Stimulated activated CD4-positive, alpha-beta T cell treated with anti-CD3 and anti-CD28 coated beads, Interleukin-15, amount 100 ng/mL, for 24 hours (primary cell): ENCODE data around the gene EPAS1.
"Not testable (repeated sequence)": the region's sequence is repeated elsewhere in the genome, so short reads cannot be mapped to it uniquely, and the experiment has no call there.

ENCODE experiments used
- DNase-seq: peaks from one replicate; pipeline ENCODE4 v3.0.0-alpha.2; 2020

The EPAS1 gene

GRCh38 chr2:46386763-46387162, 89.6 kb downstream of the EPAS1 start:
- DNase-seq, result no peak

GRCh38 chr2:46387292-46387691, 90.1 kb downstream of the EPAS1 start:
- DNase-seq, result no peak

GRCh38 chr2:46387886-46388515, 90.8 kb downstream of the EPAS1 start:
- no peak for DNase-seq

- no peak for DNase-seq
Observed at GRCh38 chr2:46388881-46389280, 91.7 kb downstream of the EPAS1 start.

- no peak for DNase-seq
Observed at GRCh38 chr2:46389417-46389916, 92.3 kb downstream of the EPAS1 start.

GRCh38 chr2:46390036-46390435, 92.8 kb downstream of the EPAS1 start:
- no peak for DNase-seq

- DNase-seq, result no peak
Observed at GRCh38 chr2:46390901-46391395, 93.7 kb downstream of the EPAS1 start.

GRCh38 chr2:46392561-46393346, 95.5 kb downstream of the EPAS1 start:
- DNase-seq, result no peak

GRCh38 chr2:46393347-46393820, 96.2 kb downstream of the EPAS1 start:
- DNase-seq, result no peak

- no peak for DNase-seq
Observed at GRCh38 chr2:46393865-46394264, 96.7 kb downstream of the EPAS1 start.

GRCh38 chr2:46394649-46395510, 97.7 kb downstream of the EPAS1 start:
- peak; percentile 31 for DNase-seq

- DNase-seq, result not testable (repeated sequence)
Observed at GRCh38 chr2:46395730-46396129, 98.5 kb downstream of the EPAS1 start.

- DNase-seq, result no peak
Observed at GRCh38 chr2:46400016-46400415, 102.8 kb downstream of the EPAS1 start.

GRCh38 chr2:46402874-46403273, 105.7 kb downstream of the EPAS1 start:
- no peak for DNase-seq

GRCh38 chr2:46404181-46404759, 107.1 kb downstream of the EPAS1 start:
- no peak for DNase-seq

GRCh38 chr2:46407852-46408455, 110.7 kb downstream of the EPAS1 start:
- no peak for DNase-seq

- DNase-seq, result no peak
Observed at GRCh38 chr2:46409756-46410155, 112.5 kb downstream of the EPAS1 start.

GRCh38 chr2:46410273-46411244, 113.4 kb downstream of the EPAS1 start:
- no peak for DNase-seq

GRCh38 chr2:46411245-46411641, 114.0 kb downstream of the EPAS1 start:
- DNase-seq, result no peak

- no peak for DNase-seq
Observed at GRCh38 chr2:46411985-46412384, 114.8 kb downstream of the EPAS1 start.

GRCh38 chr2:46413111-46413510, 115.9 kb downstream of the EPAS1 start:
- DNase-seq, result no peak
